Epithelial cell of esophagus (primary cell): Measurements from ENCODE around the gene HDAC9.

Source experiments
- DNase-seq: peaks from one replicate; pipeline ENCODE4 v3.0.0; 2010; ENCODE audit warnings: low read depth
- H3K4me3 ChIP-seq: 2 replicates; pipeline ENCODE4 v1.5.1; 2011; ENCODE audit warnings: mild to moderate bottlenecking, low read length, control low read depth
- CTCF ChIP-seq: IDR thresholded peaks from 2 replicates; pipeline ENCODE4 v1.5.1; 2011; ENCODE audit warnings: low read depth, mild to moderate bottlenecking, low read length, control low read depth, inconsistent platforms; ENCODE audit not compliant: insufficient read depth; ENCODE audit errors: missing control alignments

Gene HDAC9

GRCh38 chr7:19051767-19052375 lies 556.3 kb downstream of the HDAC9 start:
- DNase-seq = peak; percentile 57
- H3K4me3 ChIP-seq = no peak overlapping the region
- peak; percentile 79 for TF ChIP-seq CTCF
